GM18511 (cell line): Measurements from ENCODE around the gene EPHA4.

Experiments
- ATAC-seq: cut with Tn5 transposase; IDR thresholded peaks from one replicate; pipeline ENCODE4 v1.9.1; 2021; ENCODE audit warnings: mild to moderate bottlenecking, moderate library complexity; ENCODE audit not compliant: unreplicated experiment

EPHA4 gene

GRCh38 chr2:221546505-221547225 lies 25.4 kb downstream of the EPHA4 start:
- ATAC-seq = no peak

DNA sequence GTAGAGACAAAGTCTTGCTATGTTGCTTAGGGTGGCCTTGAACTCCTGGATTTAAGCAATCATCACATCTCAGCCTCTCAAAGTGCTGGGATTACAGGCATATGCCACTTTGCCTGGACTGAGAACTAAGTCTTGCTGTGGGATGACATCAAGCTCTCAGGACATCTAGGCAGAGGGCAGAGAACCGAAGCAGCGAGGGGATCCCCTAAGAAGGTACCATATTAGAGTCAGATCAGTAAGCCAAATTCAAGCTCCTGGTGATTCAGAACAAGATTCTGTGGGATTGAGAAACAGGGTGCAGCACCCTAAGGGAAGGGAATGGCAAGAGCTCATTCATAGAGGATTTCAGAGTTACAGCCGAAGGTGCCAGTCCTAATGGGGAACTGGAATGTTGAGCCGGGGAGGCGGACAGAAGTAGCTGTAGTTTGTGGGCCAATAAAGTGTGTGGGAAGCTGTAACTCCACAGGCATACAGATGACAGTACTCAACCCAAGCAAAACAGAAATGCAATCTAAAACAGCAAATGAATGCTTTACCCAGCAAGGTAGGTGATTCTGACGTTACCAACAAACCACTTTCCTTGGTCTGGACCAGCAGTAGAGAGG lies 30.9 kb downstream of the EPHA4 start:
- ATAC-seq = no peak

DNA sequence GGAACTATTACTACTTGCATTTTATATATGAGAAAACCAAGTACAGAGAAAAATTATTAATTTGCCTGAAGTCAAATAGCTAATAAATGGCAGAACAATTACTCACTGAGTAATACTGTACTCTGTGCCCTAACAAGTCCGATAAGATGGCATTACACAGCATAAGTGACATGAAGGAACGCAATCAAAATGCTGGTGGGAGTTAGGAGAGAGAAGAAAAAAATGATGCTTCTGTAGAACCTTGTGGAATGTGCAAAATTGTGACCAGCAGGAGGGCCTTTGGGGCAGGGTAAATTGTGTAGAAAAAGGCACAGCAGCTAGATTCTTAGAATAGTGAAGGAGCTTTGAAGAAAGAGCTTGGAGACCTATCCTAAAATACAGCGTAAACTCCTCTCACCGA lies 32.9 kb downstream of the EPHA4 start:
- ATAC-seq = no peak

- no peak for ATAC-seq
These were observed 36.3 kb downstream of the EPHA4 start for GRCh38 chr2:221535824-221536223.

DNA sequence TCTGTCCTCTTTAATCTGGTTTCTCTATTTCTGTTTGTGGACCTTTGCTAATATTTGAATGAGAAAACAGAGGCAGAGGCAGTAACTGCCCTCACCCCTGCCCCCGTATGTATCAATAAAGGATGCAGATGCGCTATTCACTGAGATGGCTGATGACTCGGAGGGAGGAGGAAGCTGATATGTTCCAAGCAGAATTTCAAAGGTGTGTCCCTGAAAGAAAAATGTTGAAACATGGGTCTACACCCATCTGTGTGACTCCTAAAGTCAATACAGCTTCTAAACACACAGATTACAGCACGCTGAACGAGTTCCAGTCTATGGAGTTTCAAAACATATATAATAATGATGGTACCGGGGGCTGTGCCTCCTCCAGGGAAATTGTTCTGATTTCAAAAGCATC lies 38.8 kb downstream of the EPHA4 start:
- ATAC-seq = no peak

- ATAC-seq = no peak
These were observed 39.5 kb downstream of the EPHA4 start for GRCh38 chr2:221532641-221533040.

DNA sequence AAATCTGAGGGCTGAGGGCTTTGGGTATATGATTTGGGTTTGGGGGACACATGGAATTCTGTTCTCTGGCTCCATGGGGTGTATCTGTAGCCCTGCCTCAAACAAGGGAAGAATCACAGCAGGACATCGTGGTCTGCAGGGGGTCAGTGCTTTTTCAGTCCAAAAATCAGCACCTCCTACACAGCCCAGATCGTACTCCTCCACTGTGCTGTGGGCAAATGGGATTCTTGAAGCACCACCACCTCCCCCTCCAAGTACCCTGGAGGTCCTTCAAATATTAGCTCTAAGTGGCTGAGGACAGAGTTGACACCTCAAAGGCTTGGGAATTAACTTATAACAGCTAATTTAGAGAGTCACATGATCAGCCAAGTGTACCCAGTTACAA lies 41.5 kb downstream of the EPHA4 start:
- no peak for ATAC-seq

- no peak for ATAC-seq
These were observed 42.0 kb downstream of the EPHA4 start for GRCh38 chr2:221529943-221530652.

GRCh38 chr2:221529177-221529942 lies 42.7 kb downstream of the EPHA4 start:
- no peak for ATAC-seq

DNA sequence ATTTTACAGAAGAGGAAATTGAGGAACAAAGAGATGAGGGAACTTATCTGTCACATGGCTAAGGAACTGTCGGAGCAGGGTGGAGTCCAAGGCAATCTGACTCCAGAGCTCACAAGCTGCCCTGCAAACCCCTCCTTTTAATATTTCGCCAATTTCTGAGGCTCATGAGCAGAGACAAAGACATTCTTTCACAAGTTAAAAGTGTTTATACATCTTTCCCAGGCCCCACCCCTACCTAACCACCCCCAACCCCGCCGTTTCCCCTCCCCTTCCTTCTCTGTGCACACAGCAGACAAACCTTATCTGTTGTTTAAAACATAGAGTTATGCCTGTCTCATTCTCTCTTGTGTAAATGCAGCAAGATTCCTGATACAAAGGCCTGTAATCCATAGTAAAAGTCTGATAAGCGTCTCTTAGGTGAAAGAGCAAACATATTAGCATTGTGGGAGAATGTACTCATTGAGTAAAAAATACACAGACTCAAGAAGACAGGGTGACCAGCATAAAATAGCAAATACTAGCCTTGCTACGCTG lies 44.3 kb downstream of the EPHA4 start:
- no peak for ATAC-seq

- ATAC-seq = no peak
These were observed 47.9 kb downstream of the EPHA4 start for GRCh38 chr2:221524158-221524557.

DNA sequence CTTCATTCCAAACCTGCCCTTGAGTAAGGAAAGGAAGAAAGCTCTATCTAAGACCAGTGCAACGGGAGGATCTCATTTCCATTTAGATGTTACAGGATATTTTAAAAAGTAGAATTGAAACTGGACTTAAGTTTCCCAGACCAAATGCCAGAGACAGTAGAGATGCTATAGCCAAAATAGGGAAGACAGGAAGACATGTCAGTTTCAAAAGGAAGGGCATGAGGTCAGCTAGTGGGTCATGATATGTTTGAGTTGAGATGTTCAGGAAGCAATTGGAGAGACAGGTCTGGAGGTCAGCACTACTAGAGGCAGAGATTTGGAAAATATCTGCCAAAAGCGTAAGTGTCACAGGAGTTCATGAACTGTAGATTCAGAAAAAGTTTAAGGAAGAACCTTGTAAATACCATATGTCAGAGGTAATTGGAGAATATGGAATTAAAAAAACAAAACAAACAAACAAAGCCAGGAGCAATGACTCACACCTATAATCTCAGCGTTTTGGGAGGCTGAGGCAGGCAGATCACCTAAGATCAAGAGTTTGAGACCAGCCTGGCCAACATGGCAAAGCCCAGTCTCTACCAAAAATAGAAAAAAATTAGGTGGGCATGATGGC lies 50.8 kb downstream of the EPHA4 start:
- no peak for ATAC-seq

DNA sequence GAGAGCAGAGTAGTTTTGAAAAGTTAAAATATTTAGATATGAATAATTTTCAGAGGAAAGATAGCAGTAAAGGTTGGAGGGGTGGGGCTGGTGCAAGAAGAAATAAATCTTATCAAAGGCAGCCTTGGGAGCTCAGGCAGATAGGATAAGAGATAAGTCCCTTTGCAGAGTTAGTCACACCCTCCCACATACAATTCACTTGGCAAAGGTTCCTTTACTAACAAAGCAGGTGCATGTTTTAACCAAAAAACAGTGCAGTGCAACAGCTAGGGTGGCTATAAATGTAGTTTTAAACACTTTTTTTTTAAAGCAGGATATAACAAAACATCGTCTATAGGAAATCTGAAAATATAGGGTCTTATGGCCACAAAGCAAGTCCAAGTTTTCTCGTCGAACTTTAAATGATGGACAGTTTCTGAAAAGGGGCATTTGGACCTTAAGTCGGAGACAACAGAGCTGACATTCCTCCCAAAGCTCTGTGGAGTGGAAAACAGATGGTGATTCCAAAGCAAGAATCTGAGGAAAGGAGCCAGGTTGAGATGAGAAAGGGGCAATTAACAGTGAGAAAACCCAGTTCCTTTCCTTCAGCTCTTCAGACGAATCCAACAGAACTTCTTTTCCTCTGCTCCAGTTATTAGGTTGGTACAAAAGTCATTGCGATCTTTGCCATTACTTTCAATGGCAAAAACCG lies 53.0 kb downstream of the EPHA4 start:
- no peak for ATAC-seq

DNA sequence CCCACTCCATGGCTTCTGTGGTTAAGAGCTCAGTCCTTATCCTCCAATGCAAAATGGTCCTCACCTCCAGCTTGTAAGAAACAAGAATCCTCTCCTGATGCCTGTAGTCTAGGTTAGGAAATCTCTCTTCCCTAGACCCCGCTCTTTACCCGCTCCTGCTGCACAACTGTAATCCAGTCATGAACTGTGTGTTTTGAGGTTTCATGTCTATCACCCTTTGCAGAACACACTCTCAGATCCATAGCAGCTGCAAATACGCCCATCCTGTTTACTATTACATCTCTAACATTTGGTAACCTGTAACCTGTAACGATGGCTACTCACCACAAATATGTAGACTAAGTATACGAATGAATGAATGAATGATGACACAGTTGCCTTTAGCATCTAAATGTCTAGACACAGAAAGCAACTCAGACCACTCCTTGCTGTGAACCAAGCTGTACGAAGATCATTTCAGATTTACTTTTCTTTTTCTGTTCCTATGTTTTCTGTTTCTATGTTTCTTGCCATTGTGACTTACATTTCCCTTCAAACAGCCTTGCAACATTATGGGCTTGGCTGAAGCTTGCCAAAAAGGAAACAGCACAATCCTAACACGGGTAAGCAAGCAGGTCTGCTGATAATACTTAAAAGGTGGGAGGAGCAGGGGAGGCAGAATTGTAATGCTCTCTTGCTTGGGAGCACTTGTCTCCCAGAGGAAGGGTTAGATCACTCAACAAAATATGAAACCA lies 53.7 kb downstream of the EPHA4 start:
- ATAC-seq = peak; percentile 64

- ATAC-seq = peak; percentile 93
These were observed 54.4 kb downstream of the EPHA4 start for GRCh38 chr2:221517696-221518151.

GRCh38 chr2:221517146-221517695 lies 54.9 kb downstream of the EPHA4 start:
- no peak for ATAC-seq

DNA sequence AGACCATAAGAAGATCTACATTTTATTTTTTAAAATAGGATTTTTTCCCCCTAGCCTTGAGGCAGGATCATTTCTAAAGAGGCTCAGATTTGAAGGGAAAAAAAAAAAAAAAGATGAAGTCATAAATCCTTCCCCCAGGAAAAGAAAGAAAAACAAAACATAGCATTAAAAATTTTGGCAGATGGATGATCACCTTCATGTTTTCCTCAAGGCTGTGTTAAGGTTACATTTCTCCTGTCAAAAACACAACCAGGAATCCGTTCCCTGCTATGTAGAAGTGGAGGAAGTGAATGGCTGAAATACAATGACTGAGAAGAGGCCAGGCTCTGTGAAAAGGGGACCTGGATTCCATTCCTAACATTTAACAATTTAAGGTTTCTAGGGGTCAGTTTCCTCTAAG lies 56.2 kb downstream of the EPHA4 start:
- no peak for ATAC-seq

GRCh38 chr2:221514305-221515040 lies 57.6 kb downstream of the EPHA4 start:
- ATAC-seq = no peak
